Breast epithelium (tissue), 3 donors: Measurements from ENCODE around the gene IMPDH2.

Experiments
- POLR2AphosphoS5 ChIP-seq, 3 donors: sonication (generic); formaldehyde crosslinking; IDR thresholded peaks; one replicate each; pipeline ENCODE4 v1.6.1; 2017; ENCODE audit warnings: antibody characterized with exemption in 3 of 3
- TF ChIP-seq, protein P1 (sequence below), 3 donors: fragments of 450-650 bp; IDR thresholded peaks; one replicate each; pipeline ENCODE4 v1.5.1; 2016 to 2017; ENCODE audit warnings: antibody characterized with exemption in 3 of 3, mild to moderate bottlenecking in 3 of 3, moderate library complexity in 3 of 3

DNA sequence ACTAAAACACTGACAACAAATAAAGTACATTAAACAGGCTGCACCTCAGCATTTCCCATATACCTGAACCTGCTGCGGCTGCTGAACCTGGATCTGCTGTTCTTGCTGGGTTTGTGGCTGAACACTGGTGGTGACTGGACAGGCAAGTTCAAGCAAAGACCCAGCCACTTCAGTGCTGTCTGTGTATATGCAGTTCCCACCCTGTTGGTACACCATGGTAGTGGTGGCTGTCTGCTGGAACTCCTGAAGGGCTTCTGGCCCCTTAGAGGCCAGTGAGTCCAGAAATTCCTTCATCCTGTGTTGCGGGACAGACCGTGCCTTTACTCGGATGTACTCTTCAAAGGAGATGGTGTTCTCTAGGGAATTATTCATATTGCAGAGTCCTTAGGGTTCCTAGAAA, 47.4 kb upstream of the IMPDH2 start:
- TF ChIP-seq, protein P1, sequence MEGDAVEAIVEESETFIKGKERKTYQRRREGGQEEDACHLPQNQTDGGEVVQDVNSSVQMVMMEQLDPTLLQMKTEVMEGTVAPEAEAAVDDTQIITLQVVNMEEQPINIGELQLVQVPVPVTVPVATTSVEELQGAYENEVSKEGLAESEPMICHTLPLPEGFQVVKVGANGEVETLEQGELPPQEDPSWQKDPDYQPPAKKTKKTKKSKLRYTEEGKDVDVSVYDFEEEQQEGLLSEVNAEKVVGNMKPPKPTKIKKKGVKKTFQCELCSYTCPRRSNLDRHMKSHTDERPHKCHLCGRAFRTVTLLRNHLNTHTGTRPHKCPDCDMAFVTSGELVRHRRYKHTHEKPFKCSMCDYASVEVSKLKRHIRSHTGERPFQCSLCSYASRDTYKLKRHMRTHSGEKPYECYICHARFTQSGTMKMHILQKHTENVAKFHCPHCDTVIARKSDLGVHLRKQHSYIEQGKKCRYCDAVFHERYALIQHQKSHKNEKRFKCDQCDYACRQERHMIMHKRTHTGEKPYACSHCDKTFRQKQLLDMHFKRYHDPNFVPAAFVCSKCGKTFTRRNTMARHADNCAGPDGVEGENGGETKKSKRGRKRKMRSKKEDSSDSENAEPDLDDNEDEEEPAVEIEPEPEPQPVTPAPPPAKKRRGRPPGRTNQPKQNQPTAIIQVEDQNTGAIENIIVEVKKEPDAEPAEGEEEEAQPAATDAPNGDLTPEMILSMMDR (IDR thresholded peaks at IDR 0.05): no peak
- no peak for TF ChIP-seq POLR2AphosphoS5 (IDR thresholded peaks at IDR 0.05)
